Activated CD4-positive, alpha-beta T cell treated with anti-CD3 and anti-CD28 coated beads for 36 hours (primary cell): Measurements from ENCODE around the gene TRNAU1AP. TPM values are rescaled to one million over a fixed set of nuclear protein-coding genes. Genes with fewer than 3 reads are reported as not detected.

Experiments used
- ATAC-seq: fragments of 200-7000 bp; cut with Tn5 transposase; one replicate; pipeline ENCODE4 v1.10.0; 2021; ENCODE audit warnings: mild to moderate bottlenecking, moderate library complexity
- CTCF ChIA-PET: fragments of 350-600 bp; sonication (Branson Sonifier 250); formaldehyde crosslinking; loops from one replicate; lab custom pipeline; 2021; ENCODE audit warnings: antibody characterized with exemption; lab: Charles Lee
- POLR2A ChIA-PET: fragments of 350-600 bp; sonication (Branson Sonifier 250); formaldehyde crosslinking; loops from one replicate; lab custom pipeline; 2021; ENCODE audit warnings: antibody characterized with exemption, inconsistent platforms; lab: Charles Lee
- DNase-seq: peaks from one replicate; pipeline ENCODE4 v3.0.0-alpha.2; 2020
- H3K27ac Mint-ChIP-seq: one replicate; pipeline ENCODE4 v1.8.0; 2021; ENCODE audit warnings: mixed read lengths
- H3K27me3 Mint-ChIP-seq: one replicate; pipeline ENCODE4 v1.8.0; 2021; ENCODE audit warnings: mixed read lengths
- H3K36me3 Mint-ChIP-seq: one replicate; pipeline ENCODE4 v1.8.0; 2021; ENCODE audit warnings: low read depth, mixed read lengths
- H3K4me1 Mint-ChIP-seq: one replicate; pipeline ENCODE4 v1.8.0; 2021; ENCODE audit warnings: mixed read lengths
- H3K4me3 Mint-ChIP-seq: one replicate; pipeline ENCODE4 v1.8.0; 2021; ENCODE audit warnings: mild to moderate bottlenecking, moderate library complexity, mixed read lengths
- H3K9me3 Mint-ChIP-seq: one replicate; pipeline ENCODE4 v1.8.0; 2021; ENCODE audit warnings: low read depth, mixed read lengths
- intact Hi-C, 2 experiments: fragments of 100-400 bp; cut with DNase I in 1 of 2; cut with micrococcal nuclease in 1 of 2; formaldehyde crosslinking; loops; one replicate each; pipeline versions ENCODE4 v1.14.2 to v1.15.1; 2022 to 2024; cut with DNase I, micrococcal nuclease
- total RNA-seq, 2 experiments: library from RNA; stranded (reverse); gene quantifications; one replicate each; pipeline ENCODE4 v1.2.3, GENCODE V29; 2021

TRNAU1AP gene
- total RNA-seq, 2 experiments from 2014 or later, result 50.7 to 60.2 TPM

- Mint-ChIP-seq H3K4me1 (peaks cover 10% of the 10 kb centered on the region), H3K4me3 (no peak overlapping the region), H3K27me3 (no peaks in the 10 kb centered on the region), H3K9me3 (no peaks in the 10 kb centered on the region), H3K27ac (no peak overlapping the region), H3K36me3 (peaks cover 20% of the 10 kb centered on the region)
- intact Hi-C loops, result no loop called here
- ChIA-PET CTCF (interaction anchor here (0.6 to 2.3 kb wide), 4 partner anchors 21 to 240 kb away, joined by 3 to 10 read pairs (median 4); partner anchors contain the start of gene TRNAU1AP), POLR2A (interaction anchor here (1.0 to 1.2 kb wide), 2 partner anchors 23 to 44 kb away, joined by 3 to 9 read pairs; partner anchors contain the start of gene RNU11)
- DNase-seq, result no peak
- no peak for ATAC-seq
Observed at GRCh38 chr1:28604411-28604810, 51.5 kb downstream of the TRNAU1AP start.

GRCh38 chr1:28604962-28605361, 52.1 kb downstream of the TRNAU1AP start:
- Mint-ChIP-seq H3K4me1 (peaks cover 10% of the 10 kb centered on the region), H3K36me3 (peaks cover 21% of the 10 kb centered on the region), H3K27me3 (no peaks in the 10 kb centered on the region), H3K27ac (no peak overlapping the region), H3K4me3 (no peak overlapping the region), H3K9me3 (no peaks in the 10 kb centered on the region)
- intact Hi-C loops, result no loop called here
- ChIA-PET CTCF (interaction anchor here (1.1 kb wide), 1 partner anchor 240 kb away, joined by 3 read pairs; no protein-coding TSS in a partner anchor), POLR2A (interaction anchor here (1.0 kb wide), 1 partner anchor 23 kb away, joined by 3 read pairs; no protein-coding TSS in a partner anchor)
- ATAC-seq (no peak), DNase-seq (no peak)

GRCh38 chr1:28606771-28607170, 53.9 kb downstream of the TRNAU1AP start:
- CTCF ChIA-PET, result interaction anchor here (0.8 kb wide), 1 partner anchor 88 kb away, joined by 3 read pairs; no protein-coding TSS in a partner anchor
- H3K27ac Mint-ChIP-seq, result no peak overlapping the region
- no peak for DNase-seq

GRCh38 chr1:28613175-28613574, 60.3 kb downstream of the TRNAU1AP start:
- Mint-ChIP-seq H3K4me3 (no peak overlapping the region), H3K4me1 (no peaks in the 10 kb centered on the region), H3K9me3 (no peaks in the 10 kb centered on the region), H3K27ac (no peak overlapping the region), H3K27me3 (no peaks in the 10 kb centered on the region), H3K36me3 (peaks cover 30% of the 10 kb centered on the region)
- no peak for DNase-seq
- intact Hi-C loops, result no loop called here
- ATAC-seq, result no peak
- ChIA-PET CTCF (interaction anchor here (0.6 kb wide), 1 partner anchor 152 kb away, joined by 3 read pairs; no protein-coding TSS in a partner anchor), POLR2A (interaction anchor here (0.5 kb wide), 1 partner anchor 37 kb away, joined by 3 read pairs; no protein-coding TSS in a partner anchor)

More at GRCh38 chr1:28606771-28607170, 53.9 kb downstream of the TRNAU1AP start:
- POLR2A ChIA-PET, result interaction anchor here (0.5 to 0.7 kb wide), 2 partner anchors 118 to 258 kb away, joined by 3 to 4 read pairs; no protein-coding TSS in a partner anchor
- H3K9me3 Mint-ChIP-seq, result no peaks in the 10 kb centered on the region
- H3K27me3 Mint-ChIP-seq, result no peaks in the 10 kb centered on the region
- ATAC-seq, result no peak
- H3K4me1 Mint-ChIP-seq, result peaks cover 5% of the 10 kb centered on the region
- peaks cover 21% of the 10 kb centered on the region for H3K36me3 Mint-ChIP-seq
- no peak overlapping the region for H3K4me3 Mint-ChIP-seq
- intact Hi-C loops, result no loop called here

Other genes with a start within 250 kb of the TRNAU1AP start
- gene MED18, start 224.0 kb upstream of the TRNAU1AP start, total RNA-seq, result 10 to 100 TPM; 17.4 TPM
- 10 to 100 TPM; 23.0 to 30.1 TPM for gene PHACTR4, start 183.3 kb upstream of the TRNAU1AP start, total RNA-seq
- 100 to 1,000 TPM; 103 to 107 TPM for gene RCC1, start 47.0 kb upstream of the TRNAU1AP start, total RNA-seq
- gene RAB42, start 39.2 kb downstream of the TRNAU1AP start, total RNA-seq, result under 1 TPM in 1 of 2 experiments, not detected in 1; 0.09 TPM
- 10 to 100 TPM; 23.8 to 32.5 TPM for gene TAF12, start 90.0 kb downstream of the TRNAU1AP start, total RNA-seq
- gene RNU11, start 95.5 kb downstream of the TRNAU1AP start, total RNA-seq, result not detected
- gene GMEB1, start 115.7 kb downstream of the TRNAU1AP start, total RNA-seq, result 10 to 100 TPM; 20.3 to 25.4 TPM
- 10 to 100 TPM; 74.8 to 98.7 TPM for gene YTHDF2, start 183.9 kb downstream of the TRNAU1AP start, total RNA-seq